ENCODE data around the gene TMEM123. TPM values are rescaled to one million over a fixed set of nuclear protein-coding genes. Genes with fewer than 3 reads are reported as not detected.

Gene TMEM123
- total RNA-seq, 1 experiment from 2014 or later: 214 TPM

DNA sequence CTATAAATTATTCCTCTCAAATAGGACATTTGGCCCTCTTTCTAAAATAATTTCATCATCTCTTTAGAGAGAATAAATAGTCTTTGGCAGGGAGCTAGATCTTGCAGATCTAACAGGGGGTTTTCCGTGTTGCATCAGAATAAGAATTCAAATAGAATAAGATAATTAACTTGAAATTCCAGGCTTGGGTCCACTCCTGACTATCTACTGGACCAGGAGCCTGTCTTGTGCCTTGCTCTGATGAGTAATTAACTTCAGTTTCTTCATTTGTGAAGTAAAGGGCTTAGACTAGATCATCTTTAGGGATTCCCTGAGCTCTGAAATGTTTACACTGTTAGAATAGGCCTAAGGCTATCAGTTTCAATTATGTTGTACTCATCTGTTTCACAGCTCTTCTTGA is 23.5 kb upstream of the TMEM123 start:
- TF ChIP-seq EZH2 (IDR thresholded peaks at IDR 0.05; ENCODE audit: borderline replicate concordance, low read depth, low read length, poor library complexity, severe bottlenecking): no peak
- TF ChIP-seq, protein P1, sequence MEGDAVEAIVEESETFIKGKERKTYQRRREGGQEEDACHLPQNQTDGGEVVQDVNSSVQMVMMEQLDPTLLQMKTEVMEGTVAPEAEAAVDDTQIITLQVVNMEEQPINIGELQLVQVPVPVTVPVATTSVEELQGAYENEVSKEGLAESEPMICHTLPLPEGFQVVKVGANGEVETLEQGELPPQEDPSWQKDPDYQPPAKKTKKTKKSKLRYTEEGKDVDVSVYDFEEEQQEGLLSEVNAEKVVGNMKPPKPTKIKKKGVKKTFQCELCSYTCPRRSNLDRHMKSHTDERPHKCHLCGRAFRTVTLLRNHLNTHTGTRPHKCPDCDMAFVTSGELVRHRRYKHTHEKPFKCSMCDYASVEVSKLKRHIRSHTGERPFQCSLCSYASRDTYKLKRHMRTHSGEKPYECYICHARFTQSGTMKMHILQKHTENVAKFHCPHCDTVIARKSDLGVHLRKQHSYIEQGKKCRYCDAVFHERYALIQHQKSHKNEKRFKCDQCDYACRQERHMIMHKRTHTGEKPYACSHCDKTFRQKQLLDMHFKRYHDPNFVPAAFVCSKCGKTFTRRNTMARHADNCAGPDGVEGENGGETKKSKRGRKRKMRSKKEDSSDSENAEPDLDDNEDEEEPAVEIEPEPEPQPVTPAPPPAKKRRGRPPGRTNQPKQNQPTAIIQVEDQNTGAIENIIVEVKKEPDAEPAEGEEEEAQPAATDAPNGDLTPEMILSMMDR (conservative IDR thresholded peaks at IDR 0.05; ENCODE audit: low read depth, low read length): no peak
- intact Hi-C loops (cut with micrococcal nuclease; ENCODE audit: unreplicated experiment): no loop called here
- H3K9me3 ChIP-seq (ENCODE audit: low read depth, low read length, poor library complexity, severe bottlenecking): no peaks in the 10 kb centered on the region
- ChIA-PET POLR2A (ENCODE audit: low non-redundant PET) (no interaction called here), CTCF (no interaction called here)
- BruUV-seq (replicated peaks): no TSS peak
- no peak for DNase-seq (ENCODE audit: low spot score)
- no peak overlapping the region for H3K4me3 ChIP-seq (ENCODE audit: low read depth, low read length, poor library complexity, severe bottlenecking)
- peak overlapping the region; percentile 5 for H3K27ac ChIP-seq (ENCODE audit: low read depth, low read length, poor library complexity, severe bottlenecking)
- no peaks in the 10 kb centered on the region for H3K36me3 ChIP-seq (ENCODE audit: insufficient read depth, low read length, poor library complexity, severe bottlenecking)
- peaks cover 19% of the 10 kb centered on the region for H3K4me1 ChIP-seq (ENCODE audit: insufficient read depth, low read length, poor library complexity, severe bottlenecking)
- no peaks in the 10 kb centered on the region for H3K27me3 ChIP-seq (replicated peaks; ENCODE audit: insufficient read depth, low read depth, low read length, poor library complexity)

DNA sequence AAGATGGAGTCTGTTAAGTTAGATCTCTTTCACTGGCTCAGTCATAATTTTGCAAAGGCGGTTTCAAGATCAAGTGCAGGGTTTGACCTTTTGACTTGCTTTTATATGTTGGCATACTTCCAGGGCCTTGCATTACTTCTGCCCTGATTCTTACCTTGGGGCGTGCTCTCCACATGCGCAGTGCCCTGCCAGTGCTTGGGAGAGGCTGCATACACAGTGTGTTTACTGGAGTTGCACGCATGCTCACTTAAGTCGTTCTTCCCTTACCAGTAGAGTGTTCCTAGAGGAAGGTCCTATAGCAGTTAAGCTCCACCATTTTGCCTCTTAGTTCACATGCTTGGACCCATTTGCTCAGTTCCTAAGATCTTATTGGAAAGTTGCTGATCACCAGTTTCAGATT is 21.0 kb upstream of the TMEM123 start:
- Histone ChIP-seq H3K27me3 (replicated peaks; ENCODE audit: insufficient read depth, low read depth, low read length, poor library complexity) (no peaks in the 10 kb centered on the region), H3K27ac (ENCODE audit: low read depth, low read length, poor library complexity, severe bottlenecking) (no peak overlapping the region), H3K9me3 (ENCODE audit: low read depth, low read length, poor library complexity, severe bottlenecking) (no peaks in the 10 kb centered on the region), H3K4me3 (ENCODE audit: low read depth, low read length, poor library complexity, severe bottlenecking) (no peak overlapping the region), H3K36me3 (ENCODE audit: insufficient read depth, low read length, poor library complexity, severe bottlenecking) (no peaks in the 10 kb centered on the region), H3K4me1 (ENCODE audit: insufficient read depth, low read length, poor library complexity, severe bottlenecking) (peaks cover 19% of the 10 kb centered on the region)
- intact Hi-C loops (cut with micrococcal nuclease; ENCODE audit: unreplicated experiment): no loop called here
- CTCF ChIA-PET: no interaction called here
- TF ChIP-seq, protein P1 (conservative IDR thresholded peaks at IDR 0.05; ENCODE audit: low read depth, low read length): no peak
- no peak for TF ChIP-seq EZH2 (IDR thresholded peaks at IDR 0.05; ENCODE audit: borderline replicate concordance, low read depth, low read length, poor library complexity, severe bottlenecking)
- POLR2A ChIA-PET (ENCODE audit: low non-redundant PET): no interaction called here
- no peak for DNase-seq (ENCODE audit: low spot score)
- no TSS peak for BruUV-seq (replicated peaks)

DNA sequence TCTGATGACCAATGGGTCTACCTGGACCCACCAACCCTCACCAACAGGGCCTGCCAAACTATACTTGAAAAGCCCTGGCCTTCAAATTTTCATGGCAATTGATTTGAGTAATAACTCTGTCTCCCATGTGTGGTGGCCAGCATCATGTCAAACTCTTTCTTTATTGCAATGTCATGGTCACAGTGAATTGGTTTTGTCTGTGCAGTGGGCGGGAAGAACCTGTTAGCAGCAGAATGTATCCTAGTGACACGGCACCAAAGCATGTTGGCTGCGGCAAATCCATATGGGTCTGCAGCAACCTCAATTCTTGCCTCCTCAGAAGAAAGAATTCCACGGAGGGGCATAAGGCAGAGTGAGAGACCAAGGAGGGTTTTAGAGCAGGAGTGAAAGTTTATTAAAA is 19.6 kb upstream of the TMEM123 start:
- CTCF ChIA-PET: no interaction called here
- BruUV-seq (replicated peaks): no TSS peak
- H3K27me3 ChIP-seq (replicated peaks; ENCODE audit: insufficient read depth, low read depth, low read length, poor library complexity): no peaks in the 10 kb centered on the region
- H3K27ac ChIP-seq (ENCODE audit: low read depth, low read length, poor library complexity, severe bottlenecking): no peak overlapping the region
- H3K9me3 ChIP-seq (ENCODE audit: low read depth, low read length, poor library complexity, severe bottlenecking): no peaks in the 10 kb centered on the region
- DNase-seq (ENCODE audit: low spot score): no peak
- intact Hi-C loops (cut with micrococcal nuclease; ENCODE audit: unreplicated experiment): no loop called here
- no peaks in the 10 kb centered on the region for H3K36me3 ChIP-seq (ENCODE audit: insufficient read depth, low read length, poor library complexity, severe bottlenecking)
- H3K4me1 ChIP-seq (ENCODE audit: insufficient read depth, low read length, poor library complexity, severe bottlenecking): peaks cover 17% of the 10 kb centered on the region
- no peak for TF ChIP-seq EZH2 (IDR thresholded peaks at IDR 0.05; ENCODE audit: borderline replicate concordance, low read depth, low read length, poor library complexity, severe bottlenecking)
- TF ChIP-seq, protein P1 (conservative IDR thresholded peaks at IDR 0.05; ENCODE audit: low read depth, low read length): no peak
- POLR2A ChIA-PET (ENCODE audit: low non-redundant PET): no interaction called here
- H3K4me3 ChIP-seq (ENCODE audit: low read depth, low read length, poor library complexity, severe bottlenecking): no peak overlapping the region

Data from A673 (cell line).